Fibroblast of lung (primary cell): ENCODE results near the gene PIEZO2. TPM values are rescaled to one million over a fixed set of nuclear protein-coding genes. Genes with fewer than 3 reads are reported as not detected.

Experiments
- DNase-seq, 2 donors: peaks; one replicate each; pipeline versions ENCODE4 v3.0.0 to v3.0.0-alpha.2; 2010; ENCODE audit warnings: low read depth in 2 of 2
- H2AFZ ChIP-seq: 2 replicates; pipeline ENCODE4 v1.5.1; 2012; ENCODE audit warnings: low read length, control low read depth, inconsistent platforms
- H3K27ac ChIP-seq: 2 replicates; pipeline ENCODE4 v1.5.1; 2011; ENCODE audit warnings: low read length, control low read depth; ENCODE audit not compliant: insufficient read depth
- H3K27me3 ChIP-seq: 2 replicates; pipeline ENCODE4 v1.5.1; 2011; ENCODE audit warnings: mild to moderate bottlenecking, low read length; ENCODE audit not compliant: control insufficient read depth, insufficient read depth
- H3K36me3 ChIP-seq: 2 replicates; pipeline ENCODE4 v1.5.1; 2011; ENCODE audit warnings: low read length; ENCODE audit not compliant: control insufficient read depth, insufficient read depth
- H3K4me1 ChIP-seq: 2 replicates; pipeline ENCODE4 v1.5.1; 2011; ENCODE audit warnings: low read length; ENCODE audit not compliant: control insufficient read depth, insufficient read depth; ENCODE audit errors: extremely low read depth
- H3K4me2 ChIP-seq: 2 replicates; pipeline ENCODE4 v1.5.1; 2011; ENCODE audit warnings: low read length, control low read depth; ENCODE audit not compliant: insufficient read depth; ENCODE audit errors: extremely low read depth
- H3K4me3 ChIP-seq, 4 experiments: fragments of 200-600 bp in 1 of 4; sonication (generic) in 1 of 4; replicated peaks in 1 of 4; 2 replicates each; pipeline ENCODE4 v1.5.1; 2011 to 2016; ENCODE audit warnings: low read length in 4 of 4, low read depth in 3 of 4, mild to moderate bottlenecking in 3 of 4, control low read depth in 2 of 4, inconsistent platforms in 1 of 4, mixed read lengths in 1 of 4; ENCODE audit not compliant: insufficient read depth in 1 of 4; ENCODE audit errors: control extremely low read depth in 1 of 4
- H3K79me2 ChIP-seq: 2 replicates; pipeline ENCODE4 v1.5.1; 2012; ENCODE audit warnings: mild to moderate bottlenecking, low read length, inconsistent platforms; ENCODE audit not compliant: control insufficient read depth, insufficient read depth
- H3K9ac ChIP-seq: 2 replicates; pipeline ENCODE4 v1.5.1; 2011; ENCODE audit warnings: mild to moderate bottlenecking, low read length, control low read depth; ENCODE audit not compliant: insufficient read depth
- H3K9me3 ChIP-seq: 2 replicates; pipeline ENCODE4 v1.5.1; 2012; ENCODE audit warnings: low read depth, low read length; ENCODE audit not compliant: control insufficient read depth, insufficient read depth
- H4K20me1 ChIP-seq: 2 replicates; pipeline ENCODE4 v1.5.1; 2011; ENCODE audit warnings: low read length; ENCODE audit not compliant: control insufficient read depth, insufficient read depth; ENCODE audit errors: extremely low read depth
- CTCF ChIP-seq, 2 donors: IDR thresholded peaks in 1 of 2; conservative IDR thresholded peaks in 1 of 2; 1 replicate in 1 of 2; 2 replicates in 1 of 2; pipeline ENCODE4 v1.5.1; 2011 to 2012; ENCODE audit warnings: low read length in 2 of 2, control low read depth in 1 of 2, inconsistent platforms in 1 of 2, low read depth in 1 of 2, mild to moderate bottlenecking in 1 of 2
- EZH2 ChIP-seq: IDR thresholded peaks from 2 replicates; pipeline ENCODE4 v1.5.1; 2012; ENCODE audit warnings: low read length, control low read depth, mild to moderate bottlenecking; ENCODE audit errors: missing control alignments
- polyA plus RNA-seq, 2 donors: library from polyadenylated mRNA; depleted of rRNA in 1 of 2; stranded (reverse) in 1 of 2; unstranded in 1 of 2; fragments of >200 nt; gene quantifications; 2 replicates each; pipeline ENCODE4 v1.2.1, GENCODE V29; 2011 to 2012; ENCODE audit warnings: missing spikeins in 1 of 2
- total RNA-seq: library from RNA; depleted of rRNA; stranded (reverse); fragments of >200 nt; gene quantifications from 2 replicates; pipeline ENCODE4 v1.2.1, GENCODE V29; 2014

Gene PIEZO2
- total and polyA plus RNA-seq, 2 donors (not counting 1 experiment from before 2014, with no cell fraction given), result 1.2 to 6.6 TPM

GRCh38 chr18:11119550-11119949, 29.8 kb downstream of the PIEZO2 start:
- Histone ChIP-seq H3K4me2 (no peak overlapping the region), H3K9ac (no peak overlapping the region), H3K4me3 (no peak overlapping the region), H3K27ac (no peak overlapping the region), H3K79me2 (no peaks in the 10 kb centered on the region), H2AFZ (no peak overlapping the region), H3K36me3 (no peaks in the 10 kb centered on the region), H3K27me3 (no peaks in the 10 kb centered on the region), H4K20me1 (no peaks in the 10 kb centered on the region), H3K4me1 (no peaks in the 10 kb centered on the region), H3K9me3 (no peaks in the 10 kb centered on the region)
- no peak for TF ChIP-seq EZH2
- TF ChIP-seq CTCF (conservative IDR thresholded peaks at IDR 0.05 in 1 of 2, IDR thresholded peaks at IDR 0.05 in 1 of 2; ENCODE audit: low read depth in 1 of 2, low read length in 2 of 2), result no peak
- peak in 1 of 2 donors; percentile 9 for DNase-seq

- no peaks in the 10 kb centered on the region for H3K36me3 ChIP-seq
- H3K4me3 ChIP-seq, result no peak overlapping the region
- H3K4me1 ChIP-seq, result no peaks in the 10 kb centered on the region
- no peak overlapping the region for H3K27ac ChIP-seq
- no peak overlapping the region for H2AFZ ChIP-seq
- no peak overlapping the region for H3K9ac ChIP-seq
- no peak for DNase-seq
- H3K27me3 ChIP-seq, result no peaks in the 10 kb centered on the region
- no peaks in the 10 kb centered on the region for H3K9me3 ChIP-seq
- no peak overlapping the region for H3K4me2 ChIP-seq
- no peaks in the 10 kb centered on the region for H4K20me1 ChIP-seq
- no peaks in the 10 kb centered on the region for H3K79me2 ChIP-seq
- TF ChIP-seq EZH2 (no peak), CTCF (conservative IDR thresholded peaks at IDR 0.05 in 1 of 2, IDR thresholded peaks at IDR 0.05 in 1 of 2; ENCODE audit: low read depth in 1 of 2, low read length in 2 of 2) (no peak)
These were observed 31.2 kb downstream of the PIEZO2 start for GRCh38 chr18:11118051-11118766.

- no peak overlapping the region for H3K4me3 ChIP-seq
- TF ChIP-seq CTCF (conservative IDR thresholded peaks at IDR 0.05 in 1 of 2, IDR thresholded peaks at IDR 0.05 in 1 of 2; ENCODE audit: low read depth in 1 of 2, low read length in 2 of 2) (no peak), EZH2 (no peak)
- no peak overlapping the region for H3K4me2 ChIP-seq
These were observed 34.1 kb downstream of the PIEZO2 start for GRCh38 chr18:11115276-11115675.

More at GRCh38 chr18:11115276-11115675, 34.1 kb downstream of the PIEZO2 start:
- Histone ChIP-seq H3K9ac (no peak overlapping the region), H3K79me2 (no peaks in the 10 kb centered on the region), H4K20me1 (no peaks in the 10 kb centered on the region), H3K4me1 (no peaks in the 10 kb centered on the region), H3K36me3 (no peaks in the 10 kb centered on the region), H3K27me3 (no peaks in the 10 kb centered on the region), H3K27ac (no peak overlapping the region), H2AFZ (no peak overlapping the region), H3K9me3 (no peaks in the 10 kb centered on the region)
- DNase-seq, result peak; percentile 37 to 73
